Measurements from ENCODE around the gene IL10RB.

- TF ChIP-seq CTCF (conservative IDR thresholded peaks at IDR 0.05) (no peak), ZFX (IDR thresholded peaks at IDR 0.05) (no peak)
These were observed 64.6 kb downstream of the IL10RB start for GRCh38 chr21:33330726-33331125.
